Esophagus squamous epithelium (tissue), 5 donors: ENCODE data around the gene ATP7A. TPM values are rescaled to one million over a fixed set of nuclear protein-coding genes. Genes with fewer than 3 reads are reported as not detected.

Experiments used
- DNase-seq: peaks from one replicate; lab custom pipeline; 2025; lab: John Stamatoyannopoulos, UW
- H3K27ac ChIP-seq, 4 donors: fragments of 200-600 bp; sonication (generic); one replicate each; pipeline ENCODE4 v1.5.1; 2016 to 2019; ENCODE audit warnings: mild to moderate bottlenecking in 1 of 4
- H3K27me3 ChIP-seq, 4 donors: fragments of 200-600 bp; sonication (generic); 1 replicate in 3 of 4; 2 replicates in 1 of 4; pipeline versions ENCODE4 v1.5.1 to v1.6.0; 2017 to 2021; ENCODE audit warnings: antibody characterized with exemption in 1 of 4
- H3K36me3 ChIP-seq, 3 donors: fragments of 200-600 bp; sonication (generic); one replicate each; pipeline ENCODE4 v1.5.1; 2016 to 2019
- H3K4me1 ChIP-seq, 3 donors: fragments of 200-600 bp; sonication (generic); one replicate each; pipeline ENCODE4 v1.5.1; 2017 to 2019
- H3K4me3 ChIP-seq, 4 donors: fragments of 200-600 bp; sonication (generic); 1 replicate in 3 of 4; 2 replicates in 1 of 4; pipeline ENCODE4 v1.5.1; 2016 to 2019; ENCODE audit warnings: mild to moderate bottlenecking in 2 of 4, moderate library complexity in 1 of 4
- H3K9me3 ChIP-seq, 3 donors: fragments of 200-600 bp; sonication (generic); one replicate each; pipeline ENCODE4 v1.5.1; 2016 to 2019
- CTCF ChIP-seq, 6 experiments: fragments of 450-650 bp in 4 of 6; fragments of 200-600 bp in 2 of 6; sonication (generic) in 2 of 6; IDR thresholded peaks; one replicate each; pipeline ENCODE4 v1.5.1; 2016 to 2019; ENCODE audit warnings: antibody characterized with exemption in 6 of 6, mild to moderate bottlenecking in 4 of 6, moderate library complexity in 4 of 6
- POLR2A ChIP-seq, 4 donors: fragments of 450-650 bp; IDR thresholded peaks; one replicate each; pipeline ENCODE4 v1.6.1; 2017; ENCODE audit warnings: antibody characterized with exemption in 4 of 4, mild to moderate bottlenecking in 4 of 4, moderate library complexity in 3 of 4
- WGBS, 2 donors: methylation state at CpG; one replicate each; pipeline ENCODE4 v1.1.5; 2018; 5-methylcytosine and 5-hydroxymethylcytosine counted together
- intact Hi-C: fragments of 100-400 bp; cut with DNase I; formaldehyde crosslinking; loops from one replicate; pipeline ENCODE4 v1.15.0; 2022
- total RNA-seq, 4 donors: library from RNA; depleted of rRNA; stranded (reverse); fragments of >200 nt; gene quantifications; one replicate each; pipeline ENCODE4 v1.1.0, GENCODE V29; 2016
- donor health status: DM: yes; HTN: yes; CAD: no.

The ATP7A gene
- total RNA-seq, 4 donors from 2014 or later: 9.4 to 14.7 (median 11.1) TPM

GRCh38 chrX:77894921-77895886, 15.3 kb upstream of the ATP7A start, which contains the start of gene MAGT1:
TSS of gene MAGT1 (minus strand) at chrX:77895435. CDS start at chrX:77895410, 25 bp downstream.
- Histone ChIP-seq H3K27ac (peak within 1 kb of the TSS; percentile 91 to 97 (median 94)), H3K9me3 (no peaks in the 10 kb centered on the region), H3K27me3 (no peaks in the 10 kb centered on the region), H3K36me3 (no peaks in the 10 kb centered on the region), H3K4me3 (peak within 1 kb of the TSS; percentile 49 to 68 (median 66)), H3K4me1 (peaks cover 0 to 28% (median 0%) of the 10 kb centered on the region in 3 donors)
- intact Hi-C loops: no loop called here
- 0 to 34% methylated on average over 9 to 42 of the region's 49 CpGs for WGBS, 2 donors
- no peak for TF ChIP-seq CTCF (IDR thresholded peaks at IDR 0.05)
- TF ChIP-seq POLR2A (IDR thresholded peaks at IDR 0.05): peak in 3 of 4 donors; percentile 87 to 92 (median 90)
- DNase-seq: peak; percentile 69

DNA sequence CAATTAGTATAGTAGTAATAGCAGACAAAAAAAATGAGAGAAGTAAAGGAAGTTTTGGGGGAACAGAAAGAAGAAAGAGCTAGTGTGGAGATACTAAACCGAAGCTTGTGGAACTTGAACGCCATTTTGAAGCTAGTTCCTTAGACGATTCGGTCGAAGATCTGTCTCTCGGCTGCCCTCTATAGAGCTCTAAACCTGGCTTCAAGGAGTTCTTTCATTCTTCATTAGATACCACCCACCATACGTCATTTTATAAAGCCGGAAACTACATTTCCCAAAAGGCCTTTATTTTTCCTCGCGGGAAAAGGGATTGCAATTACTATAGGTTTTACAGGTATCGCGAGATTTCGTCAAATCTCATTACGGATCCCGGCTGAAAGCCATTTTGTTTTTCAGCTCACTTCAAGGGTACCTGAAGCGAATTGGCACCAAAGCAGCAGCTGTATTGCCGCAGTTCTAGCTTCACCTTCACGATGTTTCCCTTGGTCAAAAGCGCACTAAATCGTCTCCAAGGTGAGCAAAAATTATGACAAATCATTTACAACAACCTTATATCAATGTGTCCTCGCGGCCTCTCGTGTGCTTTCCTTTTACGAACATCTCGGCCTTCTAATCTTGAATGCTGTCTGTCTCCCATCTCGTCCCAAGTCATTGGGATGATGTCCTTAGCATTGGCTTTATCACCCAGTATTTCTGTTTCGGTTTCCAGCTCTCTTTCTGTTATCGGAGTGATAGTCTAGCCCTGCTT, 11.2 kb upstream of the ATP7A start, which contains the start of gene COX7B:
Gene COX7B, plus strand, starts transcription at position 388 of the 748 bp plus-strand sequence. Its CDS starts 86 bp downstream, at position 474.
- TF ChIP-seq CTCF (IDR thresholded peaks at IDR 0.05) (peak in 3 of 6 experiments; percentile 24 to 42 (median 30)), POLR2A (IDR thresholded peaks at IDR 0.05) (peak in 2 of 4 donors; percentile 62 to 73)
- H3K4me1 ChIP-seq: peaks cover 0 to 29% (median 4%) of the 10 kb centered on the region in 3 donors
- no peaks in the 10 kb centered on the region for H3K27me3 ChIP-seq
- intact Hi-C loops: no loop called here
- H3K4me3 ChIP-seq: peak within 1 kb of the TSS; percentile 45 to 73 (median 60)
- no peaks in the 10 kb centered on the region for H3K9me3 ChIP-seq
- H3K36me3 ChIP-seq: peaks cover 0 to 28% (median 0%) of the 10 kb centered on the region in 3 donors
- WGBS, 2 donors: 1 to 35% methylated on average over 20 to 28 of the region's 28 CpGs
- DNase-seq: no peak
- H3K27ac ChIP-seq: peak within 1 kb of the TSS; percentile 83 to 92 (median 91)

DNA sequence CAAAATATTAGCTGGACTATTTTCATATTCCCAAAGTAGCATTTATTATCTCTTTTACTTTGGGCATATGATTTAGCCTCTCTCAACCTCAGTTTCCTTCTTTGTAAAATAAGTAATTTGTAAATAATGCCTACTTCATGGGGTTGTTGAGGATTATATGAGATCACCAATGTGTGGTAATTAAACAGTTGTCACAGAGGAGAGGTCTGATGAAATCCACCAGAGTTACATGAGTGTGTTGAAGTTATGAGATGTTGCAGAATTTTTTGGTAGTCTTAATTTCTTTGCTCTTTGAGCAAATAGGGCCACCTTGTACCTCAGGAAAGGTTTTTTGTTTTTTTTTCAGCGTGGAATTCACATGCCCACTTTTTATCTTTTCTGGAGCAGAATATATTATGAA, 9.8 kb upstream of the ATP7A start:
- Histone ChIP-seq H3K36me3 (peaks cover 0 to 42% (median 0%) of the 10 kb centered on the region in 3 donors), H3K4me1 (peaks cover 0 to 27% (median 4%) of the 10 kb centered on the region in 3 donors), H3K27ac (peak overlapping the region; percentile 83 to 92 (median 91)), H3K4me3 (peak overlapping the region; percentile 45 to 73 (median 60)), H3K27me3 (no peaks in the 10 kb centered on the region), H3K9me3 (no peaks in the 10 kb centered on the region)
- no peak for DNase-seq
- TF ChIP-seq CTCF (IDR thresholded peaks at IDR 0.05): no peak
- no peak for TF ChIP-seq POLR2A (IDR thresholded peaks at IDR 0.05)
- 29 to 58% methylated on average over 1 of the region's 1 CpG for WGBS, 2 donors
- intact Hi-C loops: loop anchor here (10.0 kb wide), 1 partner anchor 124 kb away; no protein-coding TSS in a partner anchor

DNA sequence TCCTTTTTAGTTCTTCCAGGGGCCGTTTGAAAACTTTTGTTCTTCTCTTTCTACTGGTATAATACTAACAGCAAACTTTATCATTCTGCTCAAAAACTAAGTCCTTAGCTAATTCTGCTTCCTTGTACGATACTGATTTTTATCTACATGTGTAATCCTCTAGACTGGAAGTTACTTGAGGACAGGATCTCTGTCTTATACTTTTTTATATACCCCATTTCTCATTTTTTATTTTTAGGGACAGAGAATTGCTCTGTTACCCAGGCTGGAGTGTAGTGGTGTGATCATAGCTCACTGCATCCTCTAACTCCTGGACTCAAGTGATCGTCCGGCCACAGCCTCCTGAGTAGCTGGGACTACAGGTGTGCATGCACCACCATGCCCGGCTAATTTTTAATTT, 9.0 kb upstream of the ATP7A start:
- no peaks in the 10 kb centered on the region for H3K27me3 ChIP-seq
- peak overlapping the region in 1 of 4 donors; percentile 61 for H3K4me3 ChIP-seq
- H3K27ac ChIP-seq: no peak overlapping the region
- no peaks in the 10 kb centered on the region for H3K9me3 ChIP-seq
- DNase-seq: no peak
- WGBS, 2 donors: 82 to 83% methylated on average over 5 of the region's 5 CpGs
- intact Hi-C loops: loop anchor here (10.0 kb wide), 1 partner anchor 123 kb away; no protein-coding TSS in a partner anchor
- peaks cover 0 to 22% (median 4%) of the 10 kb centered on the region in 3 donors for H3K4me1 ChIP-seq
- TF ChIP-seq POLR2A (IDR thresholded peaks at IDR 0.05) (no peak), CTCF (IDR thresholded peaks at IDR 0.05) (no peak)
- peaks cover 0 to 50% (median 0%) of the 10 kb centered on the region in 3 donors for H3K36me3 ChIP-seq
